Measurements from ENCODE around the gene EPHA3. TPM values are rescaled to one million over a fixed set of nuclear protein-coding genes. Genes with fewer than 3 reads are reported as not detected.

Gene EPHA3
- total RNA-seq, 1 donor from 2014 or later, result 349 TPM

DNA sequence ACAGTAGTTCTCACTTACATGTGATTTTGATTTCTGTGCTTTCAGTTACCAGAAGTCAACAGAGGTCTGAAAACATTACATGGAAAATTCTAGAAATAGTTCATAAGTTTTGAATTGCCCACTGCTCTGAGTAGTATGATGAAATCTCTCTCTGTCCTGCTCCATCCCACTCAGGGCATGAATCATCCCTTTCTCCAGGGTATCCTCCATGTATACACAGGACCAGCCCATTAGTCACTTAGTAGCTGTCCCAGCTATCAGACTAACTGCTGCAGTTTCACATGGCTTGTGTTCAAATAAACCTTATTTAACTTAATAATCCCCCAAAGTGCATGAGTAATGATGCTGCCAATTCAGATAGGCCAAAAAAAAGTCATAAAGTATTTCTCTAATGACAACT is 38.6 kb downstream of the EPHA3 start:
- DNase-seq, result no peak

DNA sequence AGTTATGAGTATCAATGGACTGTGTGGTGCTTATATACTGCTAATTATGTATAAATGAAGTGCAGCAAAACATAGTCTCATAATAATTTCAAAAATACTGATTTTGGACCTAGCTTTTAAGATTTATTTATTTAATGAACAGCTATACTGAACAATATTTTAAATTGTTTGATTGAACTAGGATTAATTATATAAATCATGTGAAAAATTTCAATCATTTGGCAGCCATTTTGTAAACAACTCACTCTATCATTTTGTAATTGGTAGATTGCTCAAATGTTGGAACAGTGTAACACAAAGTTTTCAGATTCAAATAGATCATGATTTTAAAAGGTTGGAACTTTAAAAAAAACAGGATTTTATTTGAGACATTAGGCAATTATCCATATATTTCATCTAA is 47.0 kb downstream of the EPHA3 start:
- no peak for DNase-seq

GRCh38 chr3:89155811-89156210 is 48.4 kb downstream of the EPHA3 start:
- DNase-seq, result no peak

- DNase-seq, result no peak
Observed at GRCh38 chr3:89157575-89157974, 50.2 kb downstream of the EPHA3 start.

DNA sequence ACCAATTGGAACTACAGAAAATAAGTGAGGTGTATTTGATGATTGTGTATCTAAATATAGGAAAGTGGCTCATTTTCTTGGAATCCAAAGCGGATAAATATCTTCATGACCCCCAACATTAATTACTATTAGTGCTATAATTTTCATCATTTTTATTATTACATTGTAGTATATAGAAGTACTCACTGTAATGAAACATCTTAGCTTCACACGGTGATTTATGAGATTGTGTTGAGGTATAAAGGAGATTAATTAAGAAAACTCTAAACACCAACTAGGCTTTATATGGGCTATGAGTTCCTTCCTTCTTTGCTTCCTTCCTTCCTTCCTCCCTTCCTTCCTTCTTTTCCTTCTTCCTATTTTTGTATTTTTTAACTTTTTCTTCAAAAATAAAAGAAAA is 52.2 kb downstream of the EPHA3 start:
- DNase-seq, result no peak

DNA sequence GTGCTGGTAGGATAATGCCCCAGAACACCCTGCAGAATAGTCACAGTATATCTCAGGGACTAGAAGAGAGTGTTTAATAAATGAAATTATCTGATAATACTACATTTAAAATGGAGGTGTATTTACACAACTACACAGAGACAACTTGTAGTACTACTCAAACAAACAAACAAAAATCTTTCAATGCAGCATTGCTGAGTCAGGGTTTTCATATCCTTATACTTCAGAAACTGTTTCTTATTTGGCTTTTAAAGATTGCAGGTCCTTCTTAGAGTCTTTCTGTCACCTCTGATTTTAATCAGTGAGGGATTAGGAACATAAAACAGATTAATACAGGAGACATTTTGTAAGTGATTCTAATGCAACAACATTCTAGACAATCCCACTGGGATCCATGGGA is 57.4 kb downstream of the EPHA3 start:
- no peak for DNase-seq

GRCh38 chr3:89165636-89166263 is 58.3 kb downstream of the EPHA3 start:
- no peak for DNase-seq

DNA sequence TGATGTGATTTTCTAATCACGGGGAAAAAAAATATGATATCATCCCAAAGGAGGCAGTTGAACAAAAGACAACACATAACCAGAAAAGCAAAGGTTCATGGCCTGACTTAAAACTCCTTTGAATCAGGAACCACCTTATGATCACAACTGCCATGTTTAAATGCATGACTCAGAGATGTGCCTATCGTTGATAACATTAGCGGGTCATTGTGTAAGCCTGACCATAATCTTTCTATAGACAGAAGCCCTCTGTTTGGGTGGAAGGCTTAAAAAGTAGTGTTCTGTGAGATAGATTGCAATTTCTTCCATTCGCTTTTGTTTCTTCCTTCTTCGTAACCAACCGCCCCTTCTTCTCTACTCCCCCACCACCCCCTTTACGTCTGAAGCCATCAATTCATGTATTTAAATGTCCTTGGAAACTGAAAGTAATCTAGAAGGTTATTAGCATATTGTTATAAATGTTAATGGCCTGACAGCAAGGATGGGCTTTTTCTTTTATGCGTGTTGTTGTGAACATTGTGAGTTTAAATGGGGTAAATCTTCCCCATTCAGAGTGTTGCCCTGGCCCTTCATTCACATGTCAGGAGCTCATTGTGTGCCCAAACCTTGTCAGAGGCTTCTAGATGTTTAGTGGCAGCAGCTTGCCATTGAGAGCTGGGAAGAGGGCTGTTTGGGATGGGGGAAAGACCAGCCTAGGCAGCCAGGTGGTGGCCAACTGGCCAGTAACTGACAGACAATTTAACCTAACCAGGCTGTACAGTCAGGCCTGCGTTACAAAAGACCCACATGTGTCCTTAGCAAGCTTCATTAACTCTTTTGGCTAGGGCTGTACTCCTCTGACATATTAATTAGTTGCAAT is 64.5 kb downstream of the EPHA3 start:
- DNase-seq, result no peak

GRCh38 chr3:89173546-89173945 is 66.1 kb downstream of the EPHA3 start:
- no peak for DNase-seq

- no peak for DNase-seq
Observed at GRCh38 chr3:89179355-89180001, 72.1 kb downstream of the EPHA3 start.

DNA sequence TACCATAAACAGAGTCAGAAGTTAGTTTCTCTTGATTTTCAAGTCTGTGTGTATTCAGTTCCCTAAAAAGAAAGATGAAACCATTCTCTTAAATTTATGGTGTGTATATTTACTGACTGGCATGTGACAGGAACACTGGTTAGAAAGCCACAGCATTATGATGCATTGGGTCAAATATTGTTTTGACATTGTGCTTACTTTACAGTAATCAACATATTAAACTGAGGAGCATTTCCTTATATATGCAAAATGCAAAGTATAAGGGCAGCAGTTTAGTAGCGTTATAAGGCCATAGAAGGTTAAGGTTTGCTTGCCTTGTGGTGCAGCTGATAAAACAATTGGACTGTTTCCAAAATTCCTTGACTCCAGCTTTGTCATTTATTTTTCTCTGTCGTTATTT is 72.9 kb downstream of the EPHA3 start:
- DNase-seq, result no peak

- DNase-seq, result no peak
Observed at GRCh38 chr3:89182056-89182455, 74.6 kb downstream of the EPHA3 start.

DNA sequence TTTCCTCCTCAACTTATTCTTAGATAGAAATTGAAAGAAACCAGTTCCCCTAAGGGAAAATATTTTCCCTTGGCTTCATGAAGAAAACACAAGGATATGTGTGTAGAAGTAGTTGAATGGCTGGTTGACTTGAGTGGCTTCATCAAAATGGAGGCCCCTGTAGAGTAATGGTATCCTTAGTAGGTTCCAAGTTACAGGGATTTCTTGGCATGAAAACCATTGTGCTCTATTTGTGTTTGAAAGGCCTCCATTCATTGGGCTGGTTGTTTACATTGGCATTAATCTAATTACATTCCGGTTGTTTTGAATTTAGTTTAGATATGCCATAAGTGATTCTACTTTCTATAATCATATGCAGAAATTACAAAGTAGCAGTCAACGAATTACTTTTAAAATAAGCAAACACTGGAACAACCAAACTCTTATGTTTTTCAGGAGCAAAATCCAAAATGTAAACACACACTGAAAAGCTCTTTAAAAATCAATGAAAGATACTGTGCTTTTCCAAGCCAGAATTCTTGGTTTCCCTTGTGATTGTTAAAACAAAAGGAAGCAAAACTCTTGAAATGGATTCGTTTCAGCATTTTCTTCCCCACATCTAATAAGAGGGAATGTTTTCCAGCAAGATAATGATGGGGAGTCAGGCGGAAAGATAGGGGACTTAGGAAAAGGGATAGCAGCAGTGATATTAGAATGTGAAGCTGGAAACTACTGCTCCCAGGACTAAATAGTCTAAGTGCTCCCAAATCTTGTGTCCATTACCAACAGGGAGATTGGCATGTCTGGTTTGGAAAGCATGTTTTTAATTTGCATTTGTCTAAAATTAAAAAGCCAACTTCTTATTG is 77.0 kb downstream of the EPHA3 start:
- no peak for DNase-seq

DNA sequence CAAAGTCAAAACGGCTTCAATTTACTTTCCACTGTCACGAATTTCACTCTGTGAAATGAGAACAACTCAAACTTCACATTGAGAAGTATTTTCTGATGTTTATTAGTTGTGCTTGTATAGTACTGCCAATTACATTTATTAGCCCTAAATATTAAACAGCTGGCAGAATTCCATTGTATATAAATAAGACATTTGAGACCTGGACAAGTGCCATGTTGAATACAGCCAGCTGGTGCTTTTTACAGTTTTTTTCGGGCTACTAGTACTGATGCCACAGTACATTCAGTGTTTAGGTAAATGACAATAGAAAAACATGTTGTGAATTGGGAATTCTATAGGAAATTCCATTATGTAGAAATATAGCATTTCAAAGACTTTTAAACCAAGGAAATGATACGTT is 79.0 kb downstream of the EPHA3 start:
- no peak for DNase-seq

GRCh38 chr3:89198591-89198990 is 91.2 kb downstream of the EPHA3 start:
- no peak for DNase-seq

DNA sequence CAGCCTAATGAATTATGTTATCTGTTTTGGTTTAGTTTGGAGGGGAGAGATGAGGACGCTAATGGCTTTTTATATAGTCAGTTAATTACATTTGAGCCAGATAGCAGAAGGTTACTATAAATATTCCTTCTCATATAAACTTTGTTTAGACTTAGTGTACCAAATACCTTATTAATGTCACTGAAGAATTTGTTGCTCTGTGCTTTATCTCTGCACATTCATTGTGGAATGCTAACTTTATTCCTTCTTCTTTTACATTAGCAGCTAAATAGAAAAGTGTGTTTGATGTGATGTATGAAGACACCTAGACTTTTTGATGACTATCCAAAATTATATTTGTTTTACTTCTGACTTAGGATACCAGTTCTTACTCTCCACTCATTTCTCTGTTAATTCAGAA is 105.2 kb downstream of the EPHA3 start:
- DNase-seq, result no peak

GRCh38 chr3:89216016-89216739 is 108.8 kb downstream of the EPHA3 start:
- DNase-seq, result no peak

GRCh38 chr3:89217148-89217685 is 109.8 kb downstream of the EPHA3 start:
- DNase-seq, result no peak

DNA sequence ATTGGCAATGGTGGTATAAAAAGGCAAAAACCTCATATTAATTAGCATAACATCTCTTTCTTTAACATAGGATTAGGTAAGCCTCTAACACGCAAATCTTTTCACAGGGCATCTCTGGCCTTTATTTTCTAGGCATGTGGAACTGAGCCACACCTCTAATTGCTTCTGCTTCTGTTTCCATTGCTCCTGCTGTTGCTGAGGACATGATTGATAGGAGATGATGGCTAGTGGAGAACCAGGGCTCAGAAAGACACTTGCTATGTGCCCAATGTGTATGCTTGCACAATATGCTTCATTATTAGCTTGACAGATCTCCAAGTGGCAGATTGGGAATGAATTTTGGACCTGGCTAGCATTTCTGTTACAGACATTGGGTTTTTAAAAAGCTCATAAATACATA is 114.5 kb downstream of the EPHA3 start:
- DNase-seq, result no peak

DNA sequence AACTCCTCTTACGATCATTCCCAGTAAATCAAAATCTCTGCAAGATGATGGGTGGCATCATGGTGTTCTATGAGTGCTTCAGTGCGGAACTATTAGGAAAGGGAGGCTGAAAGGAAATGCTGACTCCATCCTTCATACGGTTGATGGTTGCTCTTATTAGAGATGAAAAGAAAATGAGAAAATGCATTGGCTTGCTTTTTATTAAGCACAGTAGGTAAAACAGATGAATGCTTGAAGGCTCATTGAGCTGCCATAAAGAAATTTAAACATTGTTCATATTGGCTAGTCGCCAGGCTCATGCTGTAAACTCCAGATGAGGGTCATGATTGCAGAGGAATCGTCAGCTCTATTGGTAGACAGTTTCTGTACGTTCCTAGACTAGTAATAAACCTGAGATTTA is 115.8 kb downstream of the EPHA3 start:
- no peak for DNase-seq

GRCh38 chr3:89227218-89227617 is 119.8 kb downstream of the EPHA3 start:
- no peak for DNase-seq

- no peak for DNase-seq
Observed at GRCh38 chr3:89227634-89228033, 120.2 kb downstream of the EPHA3 start.

All from occipital lobe (tissue), 2 donors.